Measurements from ENCODE around the gene KCNAB1.
A peak's percentile ranks its signal among the peaks of the same experiment; 100 is the strongest.

The KCNAB1 gene

GRCh38 chr3:156492801-156493261 is 372.5 kb downstream of the KCNAB1 start:
- no peak for DNase-seq (ENCODE audit: low spot score)

GRCh38 chr3:156493887-156494286 is 373.5 kb downstream of the KCNAB1 start:
- DNase-seq (ENCODE audit: low spot score) = no peak

- no peak for DNase-seq (ENCODE audit: low spot score)
These were observed 375.4 kb downstream of the KCNAB1 start for GRCh38 chr3:156495816-156496215.

- DNase-seq (ENCODE audit: low spot score) = no peak
These were observed 376.9 kb downstream of the KCNAB1 start for GRCh38 chr3:156497326-156497725.

- no peak for DNase-seq (ENCODE audit: low spot score)
These were observed 377.9 kb downstream of the KCNAB1 start for GRCh38 chr3:156498307-156498706.

GRCh38 chr3:156507285-156507684 is 386.9 kb downstream of the KCNAB1 start:
- no peak for DNase-seq (ENCODE audit: low spot score)

- DNase-seq (ENCODE audit: low spot score) = peak; percentile 56
These were observed 389.1 kb downstream of the KCNAB1 start for GRCh38 chr3:156509189-156510174.

- no peak for DNase-seq (ENCODE audit: low spot score)
These were observed 391.8 kb downstream of the KCNAB1 start for GRCh38 chr3:156511987-156512677.

GRCh38 chr3:156513619-156514018 is 393.2 kb downstream of the KCNAB1 start:
- no peak for DNase-seq (ENCODE audit: low spot score)

- DNase-seq (ENCODE audit: low spot score) = no peak
These were observed 395.9 kb downstream of the KCNAB1 start for GRCh38 chr3:156516284-156516683.

GRCh38 chr3:156516961-156517360 is 396.6 kb downstream of the KCNAB1 start:
- no peak for DNase-seq (ENCODE audit: low spot score)

- DNase-seq (ENCODE audit: low spot score) = no peak
These were observed 398.3 kb downstream of the KCNAB1 start for GRCh38 chr3:156518726-156519125.

- DNase-seq (ENCODE audit: low spot score) = no peak
These were observed 399.4 kb downstream of the KCNAB1 start for GRCh38 chr3:156519758-156520162.

- DNase-seq (ENCODE audit: low spot score) = no peak
These were observed 402.3 kb downstream of the KCNAB1 start for GRCh38 chr3:156522673-156523072.

- DNase-seq (ENCODE audit: low spot score) = no peak
These were observed 405.4 kb downstream of the KCNAB1 start for GRCh38 chr3:156525808-156526207.

- DNase-seq (ENCODE audit: low spot score) = no peak
These were observed 406.7 kb downstream of the KCNAB1 start for GRCh38 chr3:156527060-156527459.

- DNase-seq (ENCODE audit: low spot score) = no peak
These were observed 410.6 kb downstream of the KCNAB1 start for GRCh38 chr3:156530980-156531379.

GRCh38 chr3:156532730-156533129 is 412.4 kb downstream of the KCNAB1 start:
- DNase-seq (ENCODE audit: low spot score) = no peak

GRCh38 chr3:156533205-156533604 is 412.8 kb downstream of the KCNAB1 start:
- DNase-seq (ENCODE audit: low spot score) = no peak

GRCh38 chr3:156535162-156535627 is 414.8 kb downstream of the KCNAB1 start:
- no peak for DNase-seq (ENCODE audit: low spot score)

GRCh38 chr3:156535798-156536197 is 415.4 kb downstream of the KCNAB1 start:
- no peak for DNase-seq (ENCODE audit: low spot score)

- DNase-seq (ENCODE audit: low spot score) = no peak
These were observed 416.3 kb downstream of the KCNAB1 start for GRCh38 chr3:156536524-156537316.

All from D341Med (cell line).